BLaER1 treated with 17β-estradiol and CSF1 and Interleukin-3, amounts not matched to agents 10 nM and 100 nM (cell line): Measurements from ENCODE around the gene TPGS1.

Experiments used
- H3K27ac ChIP-seq, 11 experiments: shearing (Covaris generic); formaldehyde crosslinking; 2 replicates each; pipeline ENCODE4 v1.8.1; 2022
- H3K27me3 ChIP-seq, 11 experiments: shearing (Covaris generic); formaldehyde crosslinking; 2 replicates each; pipeline ENCODE4 v1.8.1; 2022
- H3K36me3 ChIP-seq, 11 experiments: shearing (Covaris generic); formaldehyde crosslinking; 2 replicates each; pipeline ENCODE4 v1.8.1; 2022
- H3K4me1 ChIP-seq, 10 experiments: shearing (Covaris generic); formaldehyde crosslinking; 2 replicates each; pipeline ENCODE4 v1.8.1; 2022
- H3K4me2 ChIP-seq, 11 experiments: shearing (Covaris generic); formaldehyde crosslinking; 2 replicates each; pipeline ENCODE4 v1.8.1; 2022
- H3K4me3 ChIP-seq, 10 experiments: shearing (Covaris generic); formaldehyde crosslinking; 2 replicates each; pipeline ENCODE4 v1.8.1; 2022
- H3K9ac ChIP-seq, 11 experiments: shearing (Covaris generic); formaldehyde crosslinking; 2 replicates each; pipeline ENCODE4 v1.8.1; 2022
- H3K9me3 ChIP-seq, 11 experiments: shearing (Covaris generic); formaldehyde crosslinking; replicated peaks in 1 of 11; 2 replicates each; pipeline ENCODE4 v1.8.1; 2022
- H4K20me1 ChIP-seq, 11 experiments: shearing (Covaris generic); formaldehyde crosslinking; 2 replicates each; pipeline ENCODE4 v1.8.1; 2022
- Cebpa-rat ChIP-seq, 11 experiments: shearing (Covaris generic); IDR thresholded peaks; 2 replicates each; pipeline ENCODE4 v1.8.1; 2022

The TPGS1 gene

GRCh38 chr19:547836-548720 is 40.8 kb downstream of the TPGS1 start:
- no peak for TF ChIP-seq Cebpa-rat (IDR thresholded peaks at IDR 0.05)
- no peak overlapping the region for H3K9ac ChIP-seq
- H3K27ac ChIP-seq, result no peak overlapping the region
- no peaks in the 10 kb centered on the region for H3K9me3 ChIP-seq
- peaks cover 0 to 19% (median 9%) of the 10 kb centered on the region in 10 experiments; a peak in 11 of 20 replicates for H3K4me1 ChIP-seq
- peaks cover 0 to 12% (median 2%) of the 10 kb centered on the region in 11 experiments; a peak in 8 of 22 replicates for H4K20me1 ChIP-seq
- no peaks in the 10 kb centered on the region for H3K27me3 ChIP-seq
- no peak overlapping the region for H3K4me2 ChIP-seq
- H3K36me3 ChIP-seq, result peaks cover 0 to 9% (median 4%) of the 10 kb centered on the region in 11 experiments; a peak in 8 of 22 replicates
- H3K4me3 ChIP-seq, result no peak overlapping the region

- peaks cover 0 to 8% (median under 1%) of the 10 kb centered on the region in 10 experiments; a peak in 7 of 20 replicates for H3K4me1 ChIP-seq
- H3K4me2 ChIP-seq, result no peak overlapping the region
- H3K27ac ChIP-seq, result no peak overlapping the region
- H3K27me3 ChIP-seq, result no peaks in the 10 kb centered on the region
- peaks cover 0 to 4% (median 0%) of the 10 kb centered on the region in 11 experiments; a peak in 6 of 22 replicates for H4K20me1 ChIP-seq
- no peak overlapping the region for H3K4me3 ChIP-seq
- no peak for TF ChIP-seq Cebpa-rat (IDR thresholded peaks at IDR 0.05)
- H3K9ac ChIP-seq, result no peak overlapping the region
- no peaks in the 10 kb centered on the region for H3K9me3 ChIP-seq
- no peaks in the 10 kb centered on the region for H3K36me3 ChIP-seq
Measured at GRCh38 chr19:548886-549830, 41.9 kb downstream of the TPGS1 start.

- TF ChIP-seq Cebpa-rat (IDR thresholded peaks at IDR 0.05), result no peak
- Histone ChIP-seq H3K4me3 (no peak overlapping the region), H3K9me3 (no peaks in the 10 kb centered on the region), H3K27ac (no peak overlapping the region), H3K36me3 (no peaks in the 10 kb centered on the region), H3K4me2 (no peak overlapping the region), H3K9ac (no peak overlapping the region), H3K4me1 (peaks cover 0 to 28% (median 18%) of the 10 kb centered on the region in 10 experiments; a peak in 14 of 20 replicates), H4K20me1 (no peaks in the 10 kb centered on the region), H3K27me3 (no peaks in the 10 kb centered on the region)
Measured at GRCh38 chr19:554817-555216, 47.5 kb downstream of the TPGS1 start.

- Histone ChIP-seq H3K4me3 (no peak overlapping the region), H3K4me2 (no peak overlapping the region; a peak in 1 of 22 replicates), H3K9ac (no peak overlapping the region), H3K36me3 (no peaks in the 10 kb centered on the region), H4K20me1 (no peaks in the 10 kb centered on the region), H3K4me1 (peaks cover 0 to 34% (median 24%) of the 10 kb centered on the region in 10 experiments; a peak in 14 of 20 replicates), H3K27me3 (no peaks in the 10 kb centered on the region), H3K27ac (no peak overlapping the region), H3K9me3 (no peaks in the 10 kb centered on the region)
- no peak for TF ChIP-seq Cebpa-rat (IDR thresholded peaks at IDR 0.05)
Measured at GRCh38 chr19:555474-555808, 48.1 kb downstream of the TPGS1 start.

GRCh38 chr19:556611-557382 is 49.5 kb downstream of the TPGS1 start:
- Histone ChIP-seq H3K4me3 (no peak overlapping the region), H3K36me3 (no peaks in the 10 kb centered on the region), H3K27me3 (no peaks in the 10 kb centered on the region), H3K4me1 (peaks cover 0 to 32% (median 21%) of the 10 kb centered on the region in 10 experiments; a peak in 14 of 20 replicates), H3K4me2 (peak overlapping the region in 1 of 11 experiments; percentile 12; a peak in 3 of 22 replicates), H3K9ac (no peak overlapping the region), H4K20me1 (no peaks in the 10 kb centered on the region), H3K27ac (no peak overlapping the region), H3K9me3 (peaks cover 0 to 10% (median 8%) of the 10 kb centered on the region in 11 experiments; a peak in 12 of 22 replicates)
- TF ChIP-seq Cebpa-rat (IDR thresholded peaks at IDR 0.05), result no peak

- no peak for TF ChIP-seq Cebpa-rat (IDR thresholded peaks at IDR 0.05)
- Histone ChIP-seq H3K4me2 (peak overlapping the region in 7 of 11 experiments; percentile 26 to 60 (median 45); a peak in 12 of 22 replicates), H3K27ac (peak overlapping the region in 5 of 11 experiments; percentile 16 to 48 (median 35); a peak in 8 of 22 replicates), H3K9me3 (peaks cover 5 to 29% (median 26%) of the 10 kb centered on the region in 11 experiments; a peak in 21 of 22 replicates), H4K20me1 (no peaks in the 10 kb centered on the region), H3K27me3 (no peaks in the 10 kb centered on the region), H3K9ac (peak overlapping the region in 8 of 11 experiments; percentile 19 to 52 (median 40); a peak in 9 of 22 replicates), H3K4me1 (peaks cover 0 to 32% (median 21%) of the 10 kb centered on the region in 10 experiments; a peak in 14 of 20 replicates), H3K4me3 (no peak overlapping the region), H3K36me3 (peaks cover 0 to 17% (median 9%) of the 10 kb centered on the region in 11 experiments; a peak in 8 of 22 replicates)
Measured at GRCh38 chr19:558770-559439, 51.6 kb downstream of the TPGS1 start.

GRCh38 chr19:560121-560520 is 52.8 kb downstream of the TPGS1 start:
- no peak overlapping the region for H3K27ac ChIP-seq

More at GRCh38 chr19:560121-560520, 52.8 kb downstream of the TPGS1 start:
- peaks cover 5 to 29% (median 26%) of the 10 kb centered on the region in 11 experiments; a peak in 21 of 22 replicates for H3K9me3 ChIP-seq
- H4K20me1 ChIP-seq, result no peaks in the 10 kb centered on the region
- no peak for TF ChIP-seq Cebpa-rat (IDR thresholded peaks at IDR 0.05)
- H3K4me2 ChIP-seq, result peak overlapping the region in 4 of 11 experiments; percentile 42 to 60 (median 50); a peak in 4 of 22 replicates
- H3K27me3 ChIP-seq, result no peaks in the 10 kb centered on the region
- peaks cover 0 to 17% (median 9%) of the 10 kb centered on the region in 11 experiments; a peak in 8 of 22 replicates for H3K36me3 ChIP-seq
- no peak overlapping the region for H3K4me3 ChIP-seq
- peaks cover 0 to 32% (median 21%) of the 10 kb centered on the region in 10 experiments; a peak in 14 of 20 replicates for H3K4me1 ChIP-seq
- H3K9ac ChIP-seq, result no peak overlapping the region
